ENCODE results near the gene MTUS2.

DNA sequence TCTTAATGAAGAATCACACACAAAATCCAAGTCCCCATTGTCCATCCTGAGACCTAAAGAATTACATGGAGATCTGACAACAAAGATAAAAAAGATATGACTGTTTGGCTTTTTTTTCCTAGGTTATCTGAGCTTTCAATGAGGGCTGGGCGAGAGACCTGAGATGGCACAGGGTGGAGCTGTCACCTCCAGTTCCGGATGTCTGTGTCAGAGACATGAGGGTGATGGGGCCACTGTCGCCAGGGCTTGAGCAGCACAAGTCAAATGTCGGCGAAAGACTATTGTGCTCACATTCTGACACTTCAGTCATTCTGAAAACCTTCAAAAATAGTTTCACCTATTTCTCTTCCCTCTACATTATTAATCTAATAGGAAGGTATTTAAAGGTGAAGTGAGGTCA lies 709.6 kb downstream of the MTUS2 start:
- TF ChIP-seq, protein P1, sequence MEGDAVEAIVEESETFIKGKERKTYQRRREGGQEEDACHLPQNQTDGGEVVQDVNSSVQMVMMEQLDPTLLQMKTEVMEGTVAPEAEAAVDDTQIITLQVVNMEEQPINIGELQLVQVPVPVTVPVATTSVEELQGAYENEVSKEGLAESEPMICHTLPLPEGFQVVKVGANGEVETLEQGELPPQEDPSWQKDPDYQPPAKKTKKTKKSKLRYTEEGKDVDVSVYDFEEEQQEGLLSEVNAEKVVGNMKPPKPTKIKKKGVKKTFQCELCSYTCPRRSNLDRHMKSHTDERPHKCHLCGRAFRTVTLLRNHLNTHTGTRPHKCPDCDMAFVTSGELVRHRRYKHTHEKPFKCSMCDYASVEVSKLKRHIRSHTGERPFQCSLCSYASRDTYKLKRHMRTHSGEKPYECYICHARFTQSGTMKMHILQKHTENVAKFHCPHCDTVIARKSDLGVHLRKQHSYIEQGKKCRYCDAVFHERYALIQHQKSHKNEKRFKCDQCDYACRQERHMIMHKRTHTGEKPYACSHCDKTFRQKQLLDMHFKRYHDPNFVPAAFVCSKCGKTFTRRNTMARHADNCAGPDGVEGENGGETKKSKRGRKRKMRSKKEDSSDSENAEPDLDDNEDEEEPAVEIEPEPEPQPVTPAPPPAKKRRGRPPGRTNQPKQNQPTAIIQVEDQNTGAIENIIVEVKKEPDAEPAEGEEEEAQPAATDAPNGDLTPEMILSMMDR (IDR thresholded peaks at IDR 0.05; ENCODE audit: low read depth, low read length, poor library complexity, severe bottlenecking) = no peak
- no peak for TF ChIP-seq EZH2phosphoT487 (IDR thresholded peaks at IDR 0.05; ENCODE audit: borderline replicate concordance, low read length)

All from DOHH2 (cell line).